ENCODE measurements around the gene BCL11A.

- TF ChIP-seq ARNTL (CRISPR knock-in tag; IDR thresholded peaks at IDR 0.05; ENCODE audit: borderline replicate concordance, low read depth) = no peak
- TF ChIP-seq PATZ1 (CRISPR knock-in tag; IDR thresholded peaks at IDR 0.05; ENCODE audit: borderline replicate concordance) = no peak
- TF ChIP-seq ZNF8 (CRISPR knock-in tag; IDR thresholded peaks at IDR 0.05) = no peak
- no peak for TF ChIP-seq CSDC2 (CRISPR knock-in tag; IDR thresholded peaks at IDR 0.05)
- no peak for TF ChIP-seq CREB5 (CRISPR knock-in tag; IDR thresholded peaks at IDR 0.05; ENCODE audit: low read depth)
- TF ChIP-seq ZFP3 (CRISPR knock-in tag; IDR thresholded peaks at IDR 0.05) = no peak
- no peak for TF ChIP-seq OSR1 (CRISPR knock-in tag; IDR thresholded peaks at IDR 0.05)
- TF ChIP-seq POU6F1 (CRISPR knock-in tag; IDR thresholded peaks at IDR 0.05; ENCODE audit: borderline replicate concordance, low read depth) = no peak
- no peak for TF ChIP-seq ISL1 (CRISPR knock-in tag; IDR thresholded peaks at IDR 0.05)
- no peak for TF ChIP-seq ESRRG (CRISPR knock-in tag; IDR thresholded peaks at IDR 0.05)
Observed at GRCh38 chr2:60439219-60439974, 114.1 kb downstream of the BCL11A start.

Measured in SK-N-SH treated with all-trans-retinoic acid at 6 μM for 48 hours (cell line).